GM12872 (cell line): ENCODE measurements around the gene THAP4.

Experiments used
- CTCF ChIP-seq: IDR thresholded peaks from 3 replicates; pipeline ENCODE4 v1.5.1; 2011; ENCODE audit warnings: low read depth, mild to moderate bottlenecking, low read length, moderate library complexity; ENCODE audit not compliant: insufficient read depth

THAP4 gene

GRCh38 chr2:241563981-241564595 is 72.9 kb downstream of the THAP4 start:
- TF ChIP-seq CTCF: no peak

DNA sequence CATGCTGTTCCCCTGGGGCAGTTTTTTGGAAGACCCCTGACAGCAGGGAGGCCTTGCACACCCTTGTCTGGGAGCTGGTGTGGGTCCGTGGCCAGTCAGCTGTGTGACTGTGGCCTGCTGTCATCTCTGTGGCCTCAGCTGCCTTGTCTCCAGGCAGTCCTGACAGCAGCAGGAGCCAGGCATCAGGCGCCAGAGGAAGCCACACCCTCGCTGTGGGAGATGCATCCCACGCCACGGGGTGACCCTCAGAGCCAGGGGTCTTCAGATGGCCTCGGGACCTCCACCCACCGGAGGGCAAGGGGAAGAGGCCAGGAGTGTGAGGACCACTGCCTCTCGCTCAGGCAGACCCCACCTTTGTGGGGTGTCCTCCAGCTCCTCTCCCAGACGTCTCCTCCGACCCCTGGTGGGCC is 73.4 kb downstream of the THAP4 start:
- no peak for TF ChIP-seq CTCF

DNA sequence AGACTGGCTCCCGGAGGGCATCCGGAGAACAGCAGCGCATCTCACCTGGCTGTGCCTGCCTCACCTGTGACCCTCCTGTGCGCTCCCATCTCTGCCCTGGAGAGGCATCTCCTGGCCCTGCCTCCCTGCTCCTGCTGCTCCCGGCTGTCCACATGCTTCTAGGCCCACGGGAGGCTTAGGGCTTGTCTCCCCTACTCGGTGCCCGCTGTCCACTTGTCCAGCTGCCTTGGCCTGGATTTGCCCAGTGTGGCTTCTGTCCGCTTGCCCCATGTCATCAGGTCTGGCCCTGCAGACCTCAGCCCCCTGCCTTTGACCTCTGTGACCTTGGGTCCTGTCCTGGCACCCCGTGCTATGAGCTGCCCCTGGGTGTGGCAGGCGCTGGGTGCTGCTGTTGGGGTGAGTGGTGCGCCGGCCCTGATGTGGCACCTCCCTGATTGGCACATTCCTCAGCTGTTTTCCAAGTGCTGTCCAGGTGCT is 73.9 kb downstream of the THAP4 start:
- no peak for TF ChIP-seq CTCF

- no peak for TF ChIP-seq CTCF
These were observed 74.6 kb downstream of the THAP4 start for GRCh38 chr2:241562269-241562891.

- TF ChIP-seq CTCF: no peak
These were observed 75.1 kb downstream of the THAP4 start for GRCh38 chr2:241561832-241562231.

- no peak for TF ChIP-seq CTCF
These were observed 76.0 kb downstream of the THAP4 start for GRCh38 chr2:241560883-241561474.

- no peak for TF ChIP-seq CTCF
These were observed 76.6 kb downstream of the THAP4 start for GRCh38 chr2:241560162-241560882.
